Stimulated activated CD8-positive, alpha-beta memory T cell treated with anti-CD3 and anti-CD28 coated beads, Interleukin-7, amount 100 ng/mL, for 24 hours (primary cell): ENCODE data around the gene ARHGDIA.

Source experiments
- DNase-seq: peaks from one replicate; pipeline ENCODE4 v3.0.0-alpha.2; 2020; ENCODE audit warnings: low read depth

Gene ARHGDIA

GRCh38 chr17:81888105-81888987, 17.2 kb upstream of the ARHGDIA start:
- DNase-seq, result no peak

GRCh38 chr17:81885869-81886548, 14.9 kb upstream of the ARHGDIA start:
- DNase-seq, result no peak

- no peak for DNase-seq
Measured at GRCh38 chr17:81885454-81885853, 14.3 kb upstream of the ARHGDIA start.

- no peak for DNase-seq
Measured at GRCh38 chr17:81884968-81885367, 13.8 kb upstream of the ARHGDIA start.

- DNase-seq, result no peak
Measured at GRCh38 chr17:81884520-81884919, 13.4 kb upstream of the ARHGDIA start.

GRCh38 chr17:81879121-81879520, 8.0 kb upstream of the ARHGDIA start:
- no peak for DNase-seq

GRCh38 chr17:81878294-81878693, 7.2 kb upstream of the ARHGDIA start:
- no peak for DNase-seq

GRCh38 chr17:81877569-81877968, 6.4 kb upstream of the ARHGDIA start:
- DNase-seq, result no peak

GRCh38 chr17:81871387-81872230, 472 bp upstream of the ARHGDIA start:
- peak; percentile 93 for DNase-seq

GRCh38 chr17:81870131-81870980, 781 bp downstream of the ARHGDIA start:
- no peak for DNase-seq

- no peak for DNase-seq
Measured at GRCh38 chr17:81869221-81870130, 1.7 kb downstream of the ARHGDIA start.

GRCh38 chr17:81868674-81869220, 2.4 kb downstream of the ARHGDIA start:
- no peak for DNase-seq

GRCh38 chr17:81867991-81868673, 3.0 kb downstream of the ARHGDIA start:
- DNase-seq, result no peak

GRCh38 chr17:81867170-81867990, 3.8 kb downstream of the ARHGDIA start:
- no peak for DNase-seq

GRCh38 chr17:81866440-81867169, 4.5 kb downstream of the ARHGDIA start:
- no peak for DNase-seq

- no peak for DNase-seq
Measured at GRCh38 chr17:81865733-81866439, 5.3 kb downstream of the ARHGDIA start.

GRCh38 chr17:81865358-81865732, 5.8 kb downstream of the ARHGDIA start:
- no peak for DNase-seq
